GM10266 (cell line): Measurements from ENCODE around the gene ZMYND12.

Experiments
- DNase-seq: peaks from one replicate; pipeline ENCODE4 v3.0.0; 2012; ENCODE audit errors: extremely low spot score
- CTCF ChIP-seq: IDR thresholded peaks from 2 replicates; pipeline ENCODE4 v1.5.1; 2012; ENCODE audit warnings: mild to moderate bottlenecking, low read depth; ENCODE audit not compliant: control insufficient read depth, insufficient read depth; ENCODE audit errors: missing control alignments

The ZMYND12 gene

GRCh38 chr1:42392967-42393848 is 62.6 kb downstream of the ZMYND12 start:
- DNase-seq = no peak
- TF ChIP-seq CTCF = no peak

GRCh38 chr1:42392255-42392654 is 63.6 kb downstream of the ZMYND12 start:
- TF ChIP-seq CTCF = no peak
- DNase-seq = no peak

- TF ChIP-seq CTCF = no peak
- DNase-seq = no peak
Measured at GRCh38 chr1:42386051-42386450, 69.8 kb downstream of the ZMYND12 start.

GRCh38 chr1:42385283-42385682 is 70.5 kb downstream of the ZMYND12 start:
- TF ChIP-seq CTCF = no peak
- no peak for DNase-seq

GRCh38 chr1:42381280-42381673 is 74.5 kb downstream of the ZMYND12 start:
- no peak for TF ChIP-seq CTCF
- DNase-seq = no peak

- DNase-seq = peak; percentile 95
- TF ChIP-seq CTCF = no peak
Measured at GRCh38 chr1:42380586-42381279, 75.1 kb downstream of the ZMYND12 start, which contains the start of gene RIMKLA. Gene RIMKLA (plus strand): TSS chr1:42380792. CDS start chr1:42380935, 143 bp downstream.
